ENCODE data around the gene HLA-C.
"Not testable (repeated sequence)": the region's sequence is repeated elsewhere in the genome, so short reads cannot be mapped to it uniquely, and the experiment has no call there.

Gene HLA-C

GRCh38 chr6:31243508-31243907 is 28.4 kb downstream of the HLA-C start:
- DNase-seq (ENCODE audit: low spot score) = no peak
- in situ Hi-C loops (cut with MboI; ENCODE audit: low pct_unique_long_range_greater_than_20kb, low sequenced_read_pairs, unreplicated experiment) = no loop called here
- no peak for TF ChIP-seq CTCF (IDR thresholded peaks at IDR 0.05; ENCODE audit: extremely low read depth, insufficient read depth, missing control alignments)

GRCh38 chr6:31239854-31240253 is 32.0 kb downstream of the HLA-C start:
- TF ChIP-seq CTCF (IDR thresholded peaks at IDR 0.05; ENCODE audit: extremely low read depth, insufficient read depth, missing control alignments) = no peak
- no peak for DNase-seq (ENCODE audit: low spot score)
- in situ Hi-C loops (cut with MboI; ENCODE audit: low pct_unique_long_range_greater_than_20kb, low sequenced_read_pairs, unreplicated experiment) = no loop called here

- not testable (repeated sequence) for DNase-seq (ENCODE audit: low spot score)
These were observed 37.8 kb downstream of the HLA-C start for GRCh38 chr6:31234101-31234500.

GRCh38 chr6:31228476-31228875 is 43.4 kb downstream of the HLA-C start:
- in situ Hi-C loops (cut with MboI; ENCODE audit: low pct_unique_long_range_greater_than_20kb, low sequenced_read_pairs, unreplicated experiment) = no loop called here
- DNase-seq (ENCODE audit: low spot score) = no peak
- no peak for TF ChIP-seq CTCF (IDR thresholded peaks at IDR 0.05; ENCODE audit: extremely low read depth, insufficient read depth, missing control alignments)

More at GRCh38 chr6:31234101-31234500, 37.8 kb downstream of the HLA-C start:
- in situ Hi-C loops (cut with MboI; ENCODE audit: low pct_unique_long_range_greater_than_20kb, low sequenced_read_pairs, unreplicated experiment) = not testable (repeated sequence)

- in situ Hi-C loops (cut with MboI; ENCODE audit: low pct_unique_long_range_greater_than_20kb, low sequenced_read_pairs, unreplicated experiment) = no loop called here
- no peak for DNase-seq (ENCODE audit: low spot score)
- no peak for TF ChIP-seq CTCF (IDR thresholded peaks at IDR 0.05; ENCODE audit: extremely low read depth, insufficient read depth, missing control alignments)
These were observed 44.7 kb downstream of the HLA-C start for GRCh38 chr6:31227143-31227542.

GRCh38 chr6:31225735-31226134 is 46.2 kb downstream of the HLA-C start:
- in situ Hi-C loops (cut with MboI; ENCODE audit: low pct_unique_long_range_greater_than_20kb, low sequenced_read_pairs, unreplicated experiment) = no loop called here
- DNase-seq (ENCODE audit: low spot score) = no peak
- no peak for TF ChIP-seq CTCF (IDR thresholded peaks at IDR 0.05; ENCODE audit: extremely low read depth, insufficient read depth, missing control alignments)

GRCh38 chr6:31222496-31222895 is 49.4 kb downstream of the HLA-C start:
- in situ Hi-C loops (cut with MboI; ENCODE audit: low pct_unique_long_range_greater_than_20kb, low sequenced_read_pairs, unreplicated experiment) = no loop called here
- no peak for TF ChIP-seq CTCF (IDR thresholded peaks at IDR 0.05; ENCODE audit: extremely low read depth, insufficient read depth, missing control alignments)
- DNase-seq (ENCODE audit: low spot score) = no peak

Data from GM13977 (cell line).